AG08396 (cell line): ENCODE data around the gene PSMA8.
"Not testable (repeated sequence)": the region's sequence is repeated elsewhere in the genome, so short reads cannot be mapped to it uniquely, and the experiment has no call there.

Experiments
- DNase-seq: peaks from one replicate; pipeline ENCODE4 v3.0.0; 2012; ENCODE audit warnings: low spot score, mixed read lengths

PSMA8 gene

DNA sequence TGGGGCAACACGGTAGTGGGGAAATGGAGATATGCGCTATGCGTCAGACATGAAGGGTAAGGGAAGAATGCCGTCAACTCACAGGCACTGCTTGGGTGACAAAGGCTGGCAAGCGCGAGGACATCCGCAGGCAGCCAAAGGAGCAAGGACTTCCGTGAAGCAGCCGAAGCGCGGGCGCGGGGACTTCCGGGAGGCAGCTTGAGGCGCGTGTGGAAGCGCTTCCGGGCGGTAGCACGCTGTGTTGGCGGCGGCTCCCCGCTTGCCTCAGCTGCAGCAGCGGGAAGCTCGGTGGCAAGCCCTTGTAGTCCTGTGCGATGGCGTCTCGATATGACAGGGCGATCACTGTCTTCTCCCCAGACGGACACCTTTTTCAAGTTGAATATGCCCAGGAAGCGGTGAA is at the start of gene PSMA8:
Gene PSMA8 (plus strand): TSS at position 218 of the 400 bp plus-strand sequence. CDS start 97 bp downstream, at position 315.
- DNase-seq, result no peak

- DNase-seq, result no peak
Observed at GRCh38 chr18:26085056-26085455, 48.6 kb upstream of the PSMA8 start.

DNA sequence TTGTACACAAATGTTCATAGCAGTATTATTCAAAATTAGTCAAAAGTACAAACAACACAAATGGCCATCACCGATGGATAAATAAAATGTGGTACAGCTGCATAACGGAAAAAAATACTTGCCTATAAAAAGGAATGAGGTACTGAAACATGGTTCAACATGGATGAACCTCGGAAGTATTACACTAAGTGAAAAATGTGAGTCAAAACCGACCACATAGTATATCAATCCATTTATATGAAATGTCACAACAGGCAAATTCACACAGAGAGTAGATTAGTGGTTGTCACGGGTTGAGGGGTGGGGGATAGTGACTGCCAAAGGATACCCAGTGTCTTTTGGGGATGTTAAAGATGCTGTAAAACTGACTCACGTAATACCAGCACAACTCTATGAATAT is 46.7 kb upstream of the PSMA8 start:
- DNase-seq, result no peak

- peak; percentile 5 for DNase-seq
Observed at GRCh38 chr18:26088487-26088886, 45.2 kb upstream of the PSMA8 start.

- DNase-seq, result peak; percentile 10
Observed at GRCh38 chr18:26089293-26090129, 44.2 kb upstream of the PSMA8 start.

- peak; percentile 95 for DNase-seq
Observed at GRCh38 chr18:26090130-26091046, 43.3 kb upstream of the PSMA8 start, which contains the start of gene SS18. Gene SS18, minus strand, starts transcription at chr18:26090613. Its CDS starts 44 bp downstream, at chr18:26090569.

DNA sequence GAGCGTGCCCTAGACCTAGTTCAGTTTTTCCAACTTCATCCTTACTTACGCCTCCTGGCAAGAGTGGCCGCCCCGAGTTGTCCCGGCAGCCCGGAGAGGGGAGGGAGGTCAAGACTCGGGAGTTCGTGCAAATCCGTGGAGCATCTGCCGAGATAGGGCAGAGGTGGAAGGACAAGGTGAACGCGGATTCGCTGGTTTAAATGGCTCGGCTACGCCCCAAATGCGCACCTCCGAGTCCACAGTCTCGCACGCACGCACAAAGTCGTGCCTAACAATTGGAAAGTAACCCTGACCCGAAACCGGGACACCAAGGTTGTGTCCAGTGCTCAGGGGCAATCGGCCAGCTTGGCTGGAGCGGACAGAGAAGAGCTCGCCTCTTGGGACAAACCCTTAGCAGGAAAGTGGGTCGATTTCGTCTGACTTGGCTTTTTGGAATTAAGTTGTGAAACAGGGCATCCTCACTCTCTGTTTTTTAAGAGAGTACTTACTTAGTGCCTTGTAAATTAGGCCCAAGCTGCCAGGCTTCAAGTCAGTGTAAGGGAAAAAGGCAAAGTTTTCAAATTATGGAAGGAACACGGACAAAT is 42.5 kb upstream of the PSMA8 start:
- no peak for DNase-seq

DNA sequence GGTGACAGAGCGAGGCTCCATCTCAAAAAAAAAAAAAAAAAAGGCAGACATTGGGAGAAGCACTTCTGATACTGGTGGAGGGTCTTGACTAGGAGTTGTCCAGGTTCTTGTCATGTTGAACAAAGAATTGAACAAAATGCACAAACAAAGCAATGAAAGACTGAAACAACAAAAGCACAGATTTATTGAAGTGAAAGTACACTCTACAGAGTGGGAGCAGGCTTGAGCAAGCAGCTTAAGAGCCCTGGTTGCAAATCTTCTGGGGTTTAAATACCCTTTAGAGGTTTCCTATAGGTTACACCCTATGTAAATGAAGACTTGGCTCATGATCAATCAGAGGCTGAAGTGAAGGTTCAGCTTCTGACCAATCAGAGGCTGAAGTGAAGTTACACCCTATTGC is 36.8 kb upstream of the PSMA8 start:
- DNase-seq, result no peak

GRCh38 chr18:26097563-26097962 is 36.1 kb upstream of the PSMA8 start:
- no peak for DNase-seq

GRCh38 chr18:26103579-26103978 is 30.1 kb upstream of the PSMA8 start:
- no peak for DNase-seq

GRCh38 chr18:26104035-26104434 is 29.6 kb upstream of the PSMA8 start:
- DNase-seq, result no peak

DNA sequence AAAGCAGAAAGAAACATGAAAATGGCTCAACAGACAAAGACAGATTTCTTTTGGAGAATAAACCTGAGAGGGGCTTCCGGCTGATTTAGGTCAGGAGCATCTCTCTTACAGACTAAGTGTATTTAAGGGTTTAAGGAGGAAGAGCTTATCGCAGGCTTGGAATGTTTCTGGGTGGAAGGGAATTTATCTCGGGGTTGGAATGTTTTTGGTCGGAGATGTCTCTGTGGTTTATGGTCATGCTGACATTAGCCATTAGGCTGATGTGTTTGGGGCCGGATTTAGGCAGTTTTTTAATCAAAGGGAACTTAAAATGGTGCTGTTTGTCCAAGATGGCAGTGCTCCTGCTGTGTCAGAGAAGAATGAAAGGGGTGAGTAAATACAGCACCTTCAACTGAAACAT is 14.4 kb upstream of the PSMA8 start:
- DNase-seq, result no peak

DNA sequence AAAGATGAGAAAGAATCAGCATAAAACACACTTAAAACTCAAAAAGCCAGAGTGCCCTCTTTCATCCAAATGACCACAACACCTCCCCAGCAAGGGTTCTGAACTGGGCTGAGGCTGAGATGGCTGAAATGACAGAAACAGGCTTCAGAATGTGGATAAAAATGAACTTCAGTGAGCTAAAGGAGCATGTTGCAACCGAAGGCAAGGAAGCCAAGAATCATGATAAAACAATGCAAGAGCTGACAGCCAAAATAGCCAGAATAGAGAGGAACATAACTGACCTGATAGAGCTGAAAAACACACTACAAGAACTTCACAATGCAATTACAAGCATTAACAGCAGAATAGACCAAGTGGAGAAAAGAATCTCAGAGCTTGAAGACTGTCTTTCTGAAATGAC is 12.2 kb upstream of the PSMA8 start:
- DNase-seq, result no peak

DNA sequence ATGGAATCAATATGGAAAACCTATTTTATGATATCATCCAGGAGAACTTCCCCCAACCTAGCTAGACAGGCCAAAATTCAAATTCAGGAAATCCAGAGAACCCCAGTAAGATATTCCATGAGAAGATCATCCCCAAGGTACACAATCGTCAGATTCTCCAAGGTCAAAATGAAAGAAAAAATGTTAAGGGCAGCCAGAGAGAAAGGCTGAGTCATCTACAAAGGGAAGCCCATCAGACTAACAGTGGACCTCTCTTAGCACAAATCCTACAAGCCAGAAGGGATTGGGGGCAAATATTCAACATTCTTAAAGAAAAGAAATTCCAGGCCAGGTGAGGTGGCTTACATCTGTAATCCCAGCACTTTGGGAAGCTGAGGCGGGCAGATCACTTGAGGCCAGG is 11.7 kb upstream of the PSMA8 start:
- DNase-seq, result not testable (repeated sequence)

- DNase-seq, result no peak
Observed at GRCh38 chr18:26127786-26128185, 5.9 kb upstream of the PSMA8 start.

GRCh38 chr18:26128192-26128591 is 5.5 kb upstream of the PSMA8 start:
- not testable (repeated sequence) for DNase-seq

DNA sequence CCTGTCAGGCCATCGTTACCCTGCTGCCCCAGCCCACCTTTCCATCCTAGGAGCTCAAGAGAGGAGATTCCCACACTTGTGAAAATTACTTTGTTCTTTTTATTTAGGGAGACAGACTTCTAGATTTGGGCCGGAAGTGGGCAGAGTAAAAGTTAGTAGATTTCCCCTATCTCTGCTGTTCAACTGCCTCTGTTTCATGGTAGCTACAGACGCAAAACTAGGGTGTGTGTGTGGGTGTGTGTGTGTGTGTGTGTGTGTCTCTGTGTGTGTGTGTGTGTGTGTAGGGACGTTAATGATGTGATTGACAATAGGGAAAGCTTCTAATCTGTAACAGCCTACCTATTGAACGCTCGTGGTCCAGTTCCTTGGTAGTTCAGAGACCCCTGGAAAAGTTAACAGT is 438 bp downstream of the PSMA8 start:
- DNase-seq, result no peak

GRCh38 chr18:26135548-26135947 is 1.9 kb downstream of the PSMA8 start:
- DNase-seq, result no peak

GRCh38 chr18:26157326-26157725 is 23.7 kb downstream of the PSMA8 start:
- no peak for DNase-seq

GRCh38 chr18:26159353-26159752 is 25.7 kb downstream of the PSMA8 start:
- DNase-seq, result no peak

- no peak for DNase-seq
Observed at GRCh38 chr18:26164571-26164970, 30.9 kb downstream of the PSMA8 start.

GRCh38 chr18:26167592-26167991 is 33.9 kb downstream of the PSMA8 start:
- not testable (repeated sequence) for DNase-seq
